H1 (cell line): ENCODE data around the gene FAR2. TPM values are rescaled to one million over a fixed set of nuclear protein-coding genes. Genes with fewer than 3 reads are reported as not detected.
"Not testable (repeated sequence)": the region's sequence is repeated elsewhere in the genome, so short reads cannot be mapped to it uniquely, and the experiment has no call there.

Experiments used
- CTCF ChIA-PET: fragments of 300-600 bp; sonication (Branson Sonifier 250); formaldehyde crosslinking; loops from one replicate; lab custom pipeline; 2021; ENCODE audit not compliant: partially characterized antibody; lab: Charles Lee
- POLR2A ChIA-PET: fragments of 300-600 bp; sonication (Branson Sonifier 250); formaldehyde crosslinking; loops from one replicate; lab custom pipeline; 2021; ENCODE audit warnings: inconsistent platforms; ENCODE audit not compliant: partially characterized antibody; lab: Charles Lee
- DNase-seq, 2 experiments: peaks; one replicate each; pipeline versions ENCODE4 v3.0.0 to v3.0.0-alpha.2; 2010 to 2022; ENCODE audit warnings: low spot score in 2 of 2, low read depth in 1 of 2, mixed read lengths in 1 of 2
- FAIRE-seq: peaks from 2 replicates; lab custom pipeline; 2011; peaks lifted over from hg19 to GRCh38; lab: Jason Lieb, UNC
- H2AFZ ChIP-seq: 2 replicates; pipeline ENCODE4 v1.8.1; 2012; ENCODE audit warnings: low read length, inconsistent platforms
- H2AK5ac ChIP-seq: 2 replicates; pipeline ENCODE4 v1.6.1; 2013; ENCODE audit warnings: low read depth, low read length
- H2BK120ac ChIP-seq: replicated peaks from 2 replicates; pipeline ENCODE3; 2013; ENCODE audit warnings: low read depth, low read length, inconsistent platforms
- H2BK12ac ChIP-seq: 2 replicates; pipeline ENCODE4 v1.6.1; 2013; ENCODE audit warnings: low read depth, low read length
- H2BK15ac ChIP-seq: 2 replicates; pipeline ENCODE4 v1.6.1; 2013; ENCODE audit warnings: low read length
- H2BK20ac ChIP-seq: 2 replicates; pipeline ENCODE4 v1.6.1; 2013; ENCODE audit warnings: low read length
- H2BK5ac ChIP-seq: 2 replicates; pipeline ENCODE4 v1.6.1; 2013; ENCODE audit warnings: low read depth, low read length
- H3K14ac ChIP-seq: 2 replicates; pipeline ENCODE4 v1.6.1; 2013; ENCODE audit warnings: inconsistent platforms; ENCODE audit not compliant: insufficient read length
- H3K18ac ChIP-seq: 2 replicates; pipeline ENCODE4 v1.6.1; 2013; ENCODE audit warnings: low read length; ENCODE audit errors: extremely low read depth
- H3K23ac ChIP-seq: 2 replicates; pipeline ENCODE4 v1.6.1; 2013; ENCODE audit warnings: inconsistent platforms; ENCODE audit not compliant: insufficient read length
- H3K23me2 ChIP-seq: 2 replicates; pipeline ENCODE4 v1.6.1; 2013; ENCODE audit warnings: low read depth, low read length
- H3K27ac ChIP-seq: 2 replicates; pipeline ENCODE4 v1.6.1; 2011; ENCODE audit warnings: low read depth, low read length, inconsistent platforms
- H3K27me3 ChIP-seq, 4 experiments: replicated peaks in 1 of 4; 1 replicate in 1 of 4; 2 replicates in 3 of 4; pipeline versions ENCODE4 v1.6.1 to v1.8.1; 2011 to 2013; ENCODE audit warnings: low read length in 3 of 4, mild to moderate bottlenecking in 3 of 4, inconsistent platforms in 2 of 4, mixed read lengths in 2 of 4, moderate library complexity in 1 of 4; ENCODE audit not compliant: control insufficient read depth in 3 of 4, insufficient read depth in 3 of 4; ENCODE audit errors: extremely low read depth in 1 of 4
- H3K36me3 ChIP-seq, 4 experiments: 2 replicates each; pipeline versions ENCODE4 v1.6.1 to v1.8.1; 2011 to 2013; ENCODE audit warnings: mild to moderate bottlenecking in 4 of 4, low read length in 3 of 4, moderate library complexity in 2 of 4, control low read depth in 1 of 4, inconsistent platforms in 1 of 4; ENCODE audit not compliant: insufficient read depth in 4 of 4, control insufficient read depth in 2 of 4
- H3K4ac ChIP-seq: replicated peaks from 2 replicates; pipeline ENCODE3; 2013; ENCODE audit warnings: low read length, low read depth, mixed read lengths, inconsistent platforms; ENCODE audit not compliant: insufficient read length
- H3K4me1 ChIP-seq, 4 experiments: replicated peaks in 1 of 4; 1 replicate in 1 of 4; 2 replicates in 3 of 4; pipeline versions ENCODE4 v1.6.1 to v1.8.1; 2011 to 2013; ENCODE audit warnings: low read length in 3 of 4, inconsistent platforms in 2 of 4, mixed read lengths in 1 of 4; ENCODE audit not compliant: insufficient read depth in 4 of 4, control insufficient read depth in 3 of 4
- H3K4me2 ChIP-seq, 2 experiments: 2 replicates each; pipeline versions ENCODE4 v1.6.1 to v1.8.1; 2011 to 2013; ENCODE audit warnings: low read depth in 2 of 2, low read length in 2 of 2, control low read depth in 1 of 2, inconsistent platforms in 1 of 2, mild to moderate bottlenecking in 1 of 2; ENCODE audit not compliant: insufficient read depth in 1 of 2
- H3K4me3 ChIP-seq, 4 experiments: fragments of 200-600, 300-600 bp in 1 of 4; sonication (generic), shearing (Covaris generic), sonication (Bioruptor Twin) in 1 of 4; 2 replicates each; pipeline versions ENCODE4 v1.5.1 to v1.8.1; 2011 to 2016; ENCODE audit warnings: low read length in 4 of 4, low read depth in 3 of 4, control low read depth in 2 of 4, inconsistent platforms in 2 of 4, mild to moderate bottlenecking in 2 of 4, mixed read lengths in 1 of 4, moderate library complexity in 1 of 4; ENCODE audit not compliant: insufficient read depth in 2 of 4; ENCODE audit errors: extremely low read depth in 1 of 4
- H3K56ac ChIP-seq: replicated peaks from 2 replicates; pipeline ENCODE3; 2013; ENCODE audit warnings: low read depth, mild to moderate bottlenecking, mixed read lengths, low read length, inconsistent platforms; ENCODE audit not compliant: insufficient read length
- H3K79me1 ChIP-seq: 2 replicates; pipeline ENCODE4 v1.6.1; 2013; ENCODE audit warnings: low read depth, low read length, control low read depth
- H3K79me2 ChIP-seq, 2 experiments: 2 replicates each; pipeline versions ENCODE4 v1.6.1 to v1.8.1; 2012 to 2013; ENCODE audit warnings: low read length in 2 of 2, mild to moderate bottlenecking in 2 of 2, inconsistent platforms in 1 of 2; ENCODE audit not compliant: insufficient read depth in 2 of 2, control insufficient read depth in 1 of 2
- H3K9ac ChIP-seq, 4 experiments: replicated peaks in 1 of 4; 1 replicate in 1 of 4; 2 replicates in 3 of 4; pipeline versions ENCODE4 v1.6.1 to v1.8.1; 2011 to 2013; ENCODE audit warnings: low read depth in 3 of 4, low read length in 3 of 4, control low read depth in 2 of 4, mild to moderate bottlenecking in 2 of 4, moderate library complexity in 2 of 4, inconsistent platforms in 1 of 4; ENCODE audit errors: extremely low read depth in 1 of 4
- H3K9me3 ChIP-seq, 2 experiments: 2 replicates each; pipeline versions ENCODE4 v1.6.1 to v1.8.1; 2012 to 2013; ENCODE audit warnings: mild to moderate bottlenecking in 2 of 2, moderate library complexity in 2 of 2, control low read depth in 1 of 2, inconsistent platforms in 1 of 2, low read depth in 1 of 2, low read length in 1 of 2, mixed read lengths in 1 of 2; ENCODE audit not compliant: insufficient read depth in 2 of 2
- H4K20me1 ChIP-seq, 2 experiments: replicated peaks in 1 of 2; 2 replicates each; pipeline versions ENCODE3 to v1.8.1; 2011 to 2013; ENCODE audit warnings: inconsistent platforms in 2 of 2, low read length in 2 of 2, mild to moderate bottlenecking in 1 of 2; ENCODE audit not compliant: insufficient read depth in 2 of 2, control insufficient read depth in 1 of 2
- H4K5ac ChIP-seq: 2 replicates; pipeline ENCODE4 v1.6.1; 2013; ENCODE audit warnings: low read length, low read depth, mixed read lengths, inconsistent platforms; ENCODE audit not compliant: insufficient read length
- H4K8ac ChIP-seq: 2 replicates; pipeline ENCODE4 v1.8.0; 2013; ENCODE audit warnings: mild to moderate bottlenecking, moderate library complexity, low read length, inconsistent platforms; ENCODE audit not compliant: insufficient read depth; ENCODE audit errors: extremely low read depth
- H4K91ac ChIP-seq: replicated peaks from 2 replicates; pipeline ENCODE3; 2013; ENCODE audit warnings: low read length, mixed read lengths, inconsistent platforms; ENCODE audit not compliant: insufficient read length
- WGBS, 2 experiments: shearing (Covaris generic) in 1 of 2; methylation state at CpG; one replicate each; pipeline versions ENCODE4 v1.1.6 to v1.1.7; 2013 to 2015; ENCODE audit warnings: low lambda C conversion rate in 2 of 2, mixed read lengths in 2 of 2, inconsistent platforms in 1 of 2, low coverage in 1 of 2, missing lambda C conversion rate in 1 of 2; ENCODE audit not compliant: insufficient replicate concordance in 2 of 2, insufficient coverage in 1 of 2, insufficient read length in 1 of 2; ENCODE audit errors: extremely low coverage in 1 of 2, missing lambda C conversion rate in 1 of 2; 5-methylcytosine and 5-hydroxymethylcytosine counted together
- polyA plus RNA-seq, 7 experiments: library from polyadenylated mRNA; depleted of rRNA in 3 of 7; stranded (reverse) in 5 of 7; unstranded in 2 of 7; fragments of >200 nt in 5 of 7; fragments of 200-250 nt in 2 of 7; gene quantifications; 1 replicate in 5 of 7; 2 replicates in 1 of 7; 4 replicates in 1 of 7; pipeline versions ENCODE4 v1.2.1 to v1.2.3, GENCODE V29; 2011 to 2013; ENCODE audit warnings: missing spikeins in 2 of 7, mixed read lengths in 2 of 7
- total RNA-seq: library from RNA; stranded (reverse); fragmentation: NEBNext Ultra II Directional; extraction: Animal tissue kit (Norgen Biotek cat#: 25700); gene quantifications from 2 replicates; pipeline ENCODE4 v1.2.1, GENCODE V29; 2021

The FAR2 gene
- total and polyA plus RNA-seq, 2 of the 8 experiments (the other 6 are each of a cell fraction or from before 2014, with no cell fraction given): 24.0 to 24.1 TPM

GRCh38 chr12:29138256-29138655 is 10.8 kb upstream of the FAR2 start:
- CTCF ChIA-PET, H3K4me1 ChIP-seq: not testable (repeated sequence)

GRCh38 chr12:29138855-29139254 is 10.2 kb upstream of the FAR2 start:
- WGBS, 2 experiments: 93% methylated on average over 4 of the region's 4 CpGs; no CpG with 5 or more reads in 1 of the 2 experiments
- H2BK5ac ChIP-seq, H2BK120ac ChIP-seq, CTCF ChIA-PET, H4K91ac ChIP-seq, H3K79me2 ChIP-seq, H2BK12ac ChIP-seq, H3K4ac ChIP-seq, H3K56ac ChIP-seq, POLR2A ChIA-PET, H3K4me2 ChIP-seq, H3K9ac ChIP-seq, H3K27ac ChIP-seq, H4K20me1 ChIP-seq, H2AFZ ChIP-seq, H3K23me2 ChIP-seq, H3K79me1 ChIP-seq, H2BK15ac ChIP-seq, H2AK5ac ChIP-seq, H3K23ac ChIP-seq, FAIRE-seq, H3K18ac ChIP-seq, DNase-seq, H3K14ac ChIP-seq, H3K4me3 ChIP-seq, H4K8ac ChIP-seq, H3K36me3 ChIP-seq, H2BK20ac ChIP-seq, H3K4me1 ChIP-seq, H3K27me3 ChIP-seq, H3K9me3 ChIP-seq, H4K5ac ChIP-seq: not testable (repeated sequence)

More at GRCh38 chr12:29138256-29138655, 10.8 kb upstream of the FAR2 start:
- H3K79me2 ChIP-seq, H4K20me1 ChIP-seq, H2AFZ ChIP-seq, H2BK5ac ChIP-seq, H3K18ac ChIP-seq, H4K5ac ChIP-seq, H3K23ac ChIP-seq, H3K79me1 ChIP-seq, H4K8ac ChIP-seq, FAIRE-seq, H3K9ac ChIP-seq, DNase-seq, H2BK120ac ChIP-seq, H3K4me3 ChIP-seq, POLR2A ChIA-PET, H3K14ac ChIP-seq, H3K4me2 ChIP-seq, H3K27me3 ChIP-seq, H3K56ac ChIP-seq, H3K27ac ChIP-seq, H3K9me3 ChIP-seq, H2BK12ac ChIP-seq, H3K23me2 ChIP-seq, H3K36me3 ChIP-seq, H2BK15ac ChIP-seq, H2AK5ac ChIP-seq, H2BK20ac ChIP-seq, H4K91ac ChIP-seq, H3K4ac ChIP-seq: not testable (repeated sequence)
- WGBS, 2 experiments: 78% methylated on average over 3 of the region's 3 CpGs; no CpG with 5 or more reads in 1 of the 2 experiments
